GM12865 (cell line): ENCODE data around the gene TAOK3.

Experiments
- DNase-seq: peaks from one replicate; pipeline ENCODE4 v3.0.0; 2010; ENCODE audit warnings: low read depth
- H3K4me3 ChIP-seq: 2 replicates; pipeline ENCODE4 v1.5.1; 2011; ENCODE audit warnings: mild to moderate bottlenecking, low read depth, low read length, control low read depth
- CTCF ChIP-seq: IDR thresholded peaks from 2 replicates; pipeline ENCODE4 v1.5.1; 2011; ENCODE audit warnings: low read length, control low read depth, low read depth, inconsistent platforms; ENCODE audit not compliant: insufficient read depth; ENCODE audit errors: missing control alignments

The TAOK3 gene

GRCh38 chr12:118103601-118104382 is 268.9 kb downstream of the TAOK3 start, which contains the start of gene VSIG10:
Gene VSIG10, minus strand, starts transcription at chr12:118104011. Its CDS starts 340 bp downstream, at chr12:118103671.
- no peak for TF ChIP-seq CTCF
- peak; percentile 61 for DNase-seq
- peak within 1 kb of the TSS; percentile 84 for H3K4me3 ChIP-seq

GRCh38 chr12:118103201-118103600 is 269.5 kb downstream of the TAOK3 start:
- no peak for TF ChIP-seq CTCF
- peak; percentile 29 for DNase-seq
- peak overlapping the region; percentile 84 for H3K4me3 ChIP-seq

- TF ChIP-seq CTCF = no peak
- no peak for DNase-seq
- peak overlapping the region; percentile 84; the same call in 1 of the 2 replicates for H3K4me3 ChIP-seq
Observed at GRCh38 chr12:118102609-118103008, 270.1 kb downstream of the TAOK3 start.

DNA sequence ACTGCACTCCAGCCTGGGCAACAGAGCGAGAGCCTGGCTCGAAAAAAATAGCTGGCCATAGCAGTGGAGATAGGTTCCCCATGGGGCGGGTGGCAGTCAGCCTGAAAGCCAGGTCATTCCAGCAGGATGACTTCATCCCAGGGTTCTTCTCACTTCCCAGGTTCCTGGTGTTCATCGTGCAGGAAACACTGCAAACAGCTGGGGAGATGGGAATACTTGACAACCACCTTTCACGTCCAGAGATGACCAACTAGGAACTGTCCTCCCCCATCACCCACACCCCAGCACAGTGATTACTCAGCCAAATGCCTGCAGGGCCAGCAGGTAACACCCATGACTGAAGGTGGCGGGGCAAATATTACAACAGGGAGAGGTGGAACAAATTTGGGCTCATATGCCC is 270.6 kb downstream of the TAOK3 start:
- DNase-seq = no peak
- no peak for TF ChIP-seq CTCF
- no peak overlapping the region for H3K4me3 ChIP-seq

- no peak for TF ChIP-seq CTCF
- DNase-seq = no peak
- no peak overlapping the region for H3K4me3 ChIP-seq
Observed at GRCh38 chr12:118101051-118101450, 271.7 kb downstream of the TAOK3 start.
